Measurements from ENCODE around the gene DKK2.

The DKK2 gene

DNA sequence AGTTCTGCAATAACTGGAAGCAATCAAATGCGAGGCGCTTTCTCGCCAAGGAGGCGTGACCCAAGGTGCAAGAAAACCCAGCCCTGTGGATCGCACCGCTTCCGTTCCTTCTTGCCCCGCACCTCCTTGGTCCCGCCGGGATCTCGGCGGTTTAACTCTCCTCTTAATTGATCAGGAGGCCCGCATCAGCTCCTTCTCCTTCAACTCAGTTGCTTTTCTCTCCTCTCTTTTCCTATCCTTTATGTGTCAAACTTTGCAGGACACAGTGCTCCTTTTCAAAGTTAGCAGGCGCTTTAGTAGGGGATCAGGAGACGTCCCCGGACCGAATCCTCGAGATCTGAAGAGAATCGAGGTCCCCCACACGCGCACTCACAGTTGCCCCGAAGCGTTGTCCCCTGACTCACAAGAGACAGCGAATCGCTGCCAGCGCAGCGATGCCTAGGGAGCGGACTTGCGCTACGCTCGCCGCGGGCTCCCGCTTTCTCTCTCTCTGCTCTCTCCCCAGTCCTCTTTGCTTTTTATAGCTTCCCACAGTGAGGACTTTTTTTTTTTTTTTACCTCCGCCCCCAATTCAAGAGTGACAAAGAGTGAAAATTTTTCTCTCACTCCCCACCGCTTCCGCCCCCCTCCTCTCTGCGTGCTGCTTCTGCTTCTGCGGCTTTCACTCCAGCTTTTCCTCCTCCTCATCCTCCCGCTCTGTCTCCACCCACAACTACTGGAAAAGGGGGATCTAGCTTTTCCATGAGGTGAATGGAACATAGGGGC lies at the start of gene DKK2:
DKK2 (minus strand) TSS at position 495 of the 765 bp plus-strand sequence. CDS start 722 bp downstream, outside the sequence.
- no peak for DNase-seq

- no peak for DNase-seq
These were observed 41.1 kb upstream of the DKK2 start for GRCh38 chr4:107077192-107077591.

DNA sequence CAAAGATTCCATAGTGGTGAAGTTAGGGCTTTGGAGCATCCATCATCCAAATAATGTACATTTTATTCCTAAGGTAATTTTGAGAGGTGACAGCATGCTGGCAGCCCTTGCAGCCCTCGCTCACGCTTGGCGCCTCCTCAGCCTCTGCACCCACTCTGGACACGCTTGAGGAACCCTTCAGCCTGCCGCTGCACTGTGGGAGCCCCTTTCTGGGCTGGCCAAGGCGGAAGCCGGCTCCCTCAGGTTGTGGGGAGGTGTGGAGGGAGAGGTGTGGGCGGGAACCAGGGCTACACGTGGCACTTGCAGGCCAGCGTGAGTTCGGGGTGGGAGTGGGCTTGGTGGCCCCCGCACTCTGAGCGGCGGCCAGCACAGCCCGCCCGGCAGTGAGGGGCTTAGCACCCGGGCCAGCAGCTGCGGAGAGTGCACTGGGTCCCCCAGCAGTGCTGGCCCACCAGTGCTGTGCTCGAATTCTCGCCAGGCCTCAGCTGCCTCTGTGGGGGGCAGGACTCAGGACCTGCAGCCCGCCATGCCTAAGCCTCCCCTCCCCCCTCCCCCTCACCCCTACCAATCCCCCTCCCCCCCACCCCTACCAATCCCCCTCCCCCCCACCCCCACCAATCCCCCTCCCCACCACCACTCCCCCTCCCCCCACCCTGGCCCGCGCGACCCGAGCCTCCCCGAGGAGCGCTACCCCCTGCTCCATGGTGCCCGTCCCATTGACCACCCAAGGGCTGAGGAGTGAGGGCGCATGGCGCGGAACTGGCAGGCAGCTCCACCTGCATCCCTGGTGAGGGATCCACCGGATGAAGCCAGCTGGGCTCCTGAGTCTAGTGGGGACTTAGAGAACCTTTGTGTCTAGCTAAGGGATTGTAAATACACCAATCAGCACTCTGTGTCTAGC lies 37.0 kb upstream of the DKK2 start:
- DNase-seq, result no peak

DNA sequence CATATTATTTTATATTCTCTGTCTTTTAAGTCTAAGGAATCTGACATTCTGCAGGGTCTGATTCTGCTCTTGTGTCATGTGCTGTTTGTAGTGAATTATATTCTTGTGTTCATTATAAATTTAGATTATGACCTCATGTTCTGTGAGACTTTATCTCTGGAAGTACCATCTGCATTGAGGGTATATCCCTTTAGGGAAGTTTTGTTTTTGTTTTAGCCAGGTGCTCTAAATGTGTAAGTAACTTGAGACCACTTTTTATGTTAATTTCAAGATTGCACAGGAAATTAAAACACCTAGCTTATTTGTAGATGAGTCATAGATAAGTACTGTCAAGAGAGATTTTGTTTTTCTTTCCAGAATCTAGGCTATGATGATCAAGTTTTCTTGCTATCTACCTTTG lies 35.0 kb upstream of the DKK2 start:
- DNase-seq, result no peak

- no peak for DNase-seq
These were observed 32.9 kb upstream of the DKK2 start for GRCh38 chr4:107069049-107069448.

DNA sequence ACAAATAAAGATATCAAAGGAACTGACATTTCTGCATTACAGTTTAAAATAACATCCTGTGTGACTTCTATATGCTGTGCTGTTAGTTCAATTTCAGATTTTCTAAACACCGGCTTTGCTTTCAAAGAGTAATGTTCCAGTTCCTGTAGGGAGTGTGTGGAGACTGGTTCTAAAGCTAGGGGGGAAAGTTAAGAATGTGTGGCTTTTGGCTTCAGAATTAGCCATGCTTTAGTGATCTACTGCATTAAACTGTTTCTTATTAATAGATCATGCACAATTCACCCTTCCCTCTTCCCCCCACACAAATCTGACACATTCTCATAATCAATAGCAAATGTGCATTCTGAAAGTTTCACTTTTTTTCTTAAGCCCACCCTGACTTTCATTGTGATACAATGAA lies 32.0 kb upstream of the DKK2 start:
- no peak for DNase-seq

DNA sequence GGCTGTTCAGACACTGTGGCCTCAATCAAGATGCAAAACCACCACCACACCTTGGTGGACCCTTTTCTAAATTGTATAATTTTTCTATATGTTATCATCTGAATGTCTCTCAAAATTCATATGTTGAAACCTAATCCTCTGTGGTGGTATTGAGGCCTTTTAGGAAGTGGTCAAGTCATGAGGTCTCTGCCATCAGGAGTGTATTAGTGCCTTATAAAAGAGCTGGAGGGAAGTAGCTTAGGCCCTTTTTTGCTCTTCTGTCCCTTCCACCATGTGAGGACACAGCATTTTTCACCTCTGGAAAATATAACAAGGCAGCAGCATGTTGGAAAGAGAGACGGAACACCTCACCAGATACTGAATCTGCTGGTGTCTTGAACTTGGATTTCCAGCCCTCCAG lies 30.5 kb upstream of the DKK2 start:
- DNase-seq, result no peak

GRCh38 chr4:107065201-107065600 lies 29.1 kb upstream of the DKK2 start:
- DNase-seq, result no peak

DNA sequence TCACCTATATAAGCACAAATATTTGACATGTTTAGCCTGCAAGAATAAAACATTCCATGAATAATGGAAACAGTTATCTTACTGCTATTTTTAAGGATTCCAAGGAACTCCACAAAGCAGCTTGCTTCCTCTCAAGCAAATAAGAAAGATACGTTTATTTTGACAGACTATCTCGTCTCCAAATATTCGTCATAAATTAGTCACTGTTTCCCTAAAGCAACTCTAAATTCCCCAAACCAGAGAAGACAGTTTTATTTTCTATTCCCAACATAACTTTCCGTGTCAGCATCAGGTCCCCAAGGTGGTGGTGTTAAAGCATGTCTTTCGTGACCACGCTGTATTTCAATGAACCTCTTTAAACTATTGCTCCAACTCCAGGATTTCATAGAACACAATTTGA lies 24.3 kb upstream of the DKK2 start:
- DNase-seq, result no peak

GRCh38 chr4:107058828-107059227 lies 22.7 kb upstream of the DKK2 start:
- no peak for DNase-seq

DNA sequence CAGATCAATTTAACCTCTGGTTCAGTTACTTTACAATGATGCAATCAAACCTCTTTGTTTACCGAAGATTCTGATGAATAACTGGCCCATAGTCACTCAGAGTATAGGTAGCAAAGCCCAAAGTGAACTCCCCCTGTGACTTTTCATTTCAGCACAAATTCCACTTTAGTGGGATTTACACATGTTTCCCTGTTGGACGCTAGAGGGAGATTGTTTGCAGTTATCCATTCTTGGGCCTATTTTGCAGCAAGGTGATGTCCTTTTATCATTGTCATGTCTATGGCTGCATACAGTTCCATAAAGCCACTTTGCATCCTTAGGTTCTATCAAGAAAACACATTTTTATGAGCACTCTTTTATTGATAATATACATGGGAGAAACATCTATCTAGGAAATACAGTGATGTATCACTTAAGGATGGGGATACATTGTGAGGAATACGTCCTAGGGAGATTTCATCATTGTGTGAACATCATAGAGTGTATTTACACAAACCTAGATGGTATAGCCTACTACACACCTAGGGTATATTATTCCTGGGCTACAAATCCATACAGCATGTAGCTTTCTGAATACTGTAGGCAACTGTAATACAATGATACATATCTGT lies 14.5 kb upstream of the DKK2 start:
- no peak for DNase-seq

DNA sequence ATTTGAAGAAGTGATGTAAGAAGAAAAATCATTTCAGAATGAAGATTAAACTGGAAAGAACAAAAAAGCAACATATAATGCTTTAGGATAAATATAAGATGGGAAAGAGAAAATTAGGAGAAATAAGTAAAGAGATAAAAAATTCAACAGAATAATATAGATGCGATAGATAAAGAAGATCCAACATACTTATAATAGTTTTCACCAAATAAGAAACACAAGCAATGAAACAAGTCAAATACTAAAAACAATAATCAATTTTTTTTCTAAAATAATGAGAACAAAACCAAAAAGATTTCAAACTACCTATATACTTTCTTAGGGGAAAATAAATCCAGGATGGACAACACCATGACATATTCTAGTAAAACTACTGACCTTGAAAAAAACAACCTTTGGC lies 10.1 kb upstream of the DKK2 start:
- no peak for DNase-seq

DNA sequence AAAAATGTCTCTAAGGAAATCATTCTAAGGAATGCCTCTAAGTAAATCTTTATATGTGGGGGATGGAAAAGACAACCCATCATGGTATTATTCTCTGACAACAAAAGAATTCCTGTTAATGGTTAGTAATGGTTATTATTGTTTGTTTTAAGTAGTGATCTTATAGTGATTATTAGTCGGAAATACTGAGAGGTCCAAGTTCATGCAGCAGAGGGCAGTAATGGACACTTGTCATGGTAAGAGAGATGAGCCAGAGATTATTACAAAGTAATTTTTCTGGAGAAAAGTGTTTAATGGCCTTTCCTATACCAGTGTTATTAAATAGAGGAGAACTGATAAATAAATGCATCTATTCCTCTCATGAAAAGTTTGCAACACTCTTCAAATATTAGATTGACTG lies 8.1 kb upstream of the DKK2 start:
- no peak for DNase-seq

- DNase-seq, result no peak
These were observed 1.1 kb upstream of the DKK2 start for GRCh38 chr4:107037199-107037584.

DNA sequence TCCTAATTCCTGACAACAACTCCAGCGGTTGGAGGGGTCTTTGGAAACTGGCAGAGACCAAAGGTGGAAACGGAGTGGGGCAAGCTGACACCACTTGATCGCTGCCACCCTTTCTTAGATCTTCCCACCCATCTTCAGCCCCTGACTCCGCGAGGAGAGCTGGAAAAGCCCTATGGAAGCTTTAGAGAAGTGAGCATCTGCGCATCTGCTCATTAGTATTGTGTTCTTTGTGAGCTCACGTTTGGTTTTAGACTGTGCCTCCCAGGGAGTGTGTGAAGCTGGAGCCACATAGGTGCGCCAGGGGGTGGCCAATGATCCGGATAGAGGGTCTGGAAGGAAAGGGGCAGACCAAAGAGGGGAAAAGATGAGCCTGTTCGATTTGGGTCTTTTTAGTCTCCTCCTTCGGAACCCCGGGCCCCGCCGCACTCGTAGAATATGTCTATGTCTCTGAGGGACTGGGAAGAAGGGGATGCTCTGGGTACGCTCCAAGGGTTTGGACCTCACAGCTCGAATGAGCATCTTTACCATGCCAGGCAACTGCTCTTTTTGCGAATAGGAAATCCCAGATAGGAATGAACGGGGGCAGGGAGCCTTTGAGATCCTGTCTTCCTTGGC lies 578 bp upstream of the DKK2 start:
- DNase-seq, result no peak

GRCh38 chr4:107034996-107035818 lies 906 bp downstream of the DKK2 start:
- no peak for DNase-seq

DNA sequence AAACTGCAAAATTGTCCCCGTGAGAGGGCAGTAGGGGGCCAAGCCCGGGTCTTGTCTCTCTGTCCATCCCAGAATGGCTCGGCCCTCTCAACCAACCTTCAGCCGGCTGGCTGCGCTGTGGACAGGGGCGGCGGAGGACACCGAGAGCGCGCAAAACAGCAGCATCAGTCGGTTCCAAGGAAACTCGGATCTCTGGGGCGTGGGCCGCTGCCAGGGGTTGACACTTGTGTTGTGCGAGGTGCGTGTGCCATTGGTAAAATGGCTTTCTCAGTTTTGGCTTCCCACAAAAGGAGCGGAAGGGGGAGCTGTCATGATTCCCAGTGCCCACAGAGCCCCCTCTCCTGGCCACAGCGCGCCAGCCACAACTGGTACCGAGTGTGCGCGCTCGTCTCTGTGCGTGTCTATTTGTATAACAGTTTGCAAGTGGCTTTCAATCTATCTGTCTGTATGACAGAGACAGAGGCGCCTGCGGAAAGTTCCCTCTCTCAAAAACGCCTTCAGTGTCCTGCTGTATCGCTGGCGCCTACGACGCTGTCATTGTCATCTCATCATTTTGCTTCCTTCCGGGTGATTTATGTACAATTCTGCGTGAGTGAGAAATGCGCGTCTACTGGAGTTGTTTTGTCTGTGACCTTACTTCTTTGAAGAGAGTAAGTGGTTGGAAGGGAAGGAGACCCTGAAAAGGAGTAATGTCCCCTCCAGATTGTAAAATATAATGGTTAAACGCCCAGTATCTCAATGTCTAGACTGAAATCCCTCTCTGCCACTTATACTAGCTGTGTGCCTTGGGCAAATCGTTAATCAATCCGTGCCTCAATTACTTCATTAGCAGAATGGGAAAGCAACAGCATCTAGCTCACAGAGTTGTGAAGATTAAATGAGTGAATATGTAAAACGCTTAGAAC lies 1.8 kb downstream of the DKK2 start:
- no peak for DNase-seq

- no peak for DNase-seq
These were observed 8.7 kb downstream of the DKK2 start for GRCh38 chr4:107027379-107027778.

DNA sequence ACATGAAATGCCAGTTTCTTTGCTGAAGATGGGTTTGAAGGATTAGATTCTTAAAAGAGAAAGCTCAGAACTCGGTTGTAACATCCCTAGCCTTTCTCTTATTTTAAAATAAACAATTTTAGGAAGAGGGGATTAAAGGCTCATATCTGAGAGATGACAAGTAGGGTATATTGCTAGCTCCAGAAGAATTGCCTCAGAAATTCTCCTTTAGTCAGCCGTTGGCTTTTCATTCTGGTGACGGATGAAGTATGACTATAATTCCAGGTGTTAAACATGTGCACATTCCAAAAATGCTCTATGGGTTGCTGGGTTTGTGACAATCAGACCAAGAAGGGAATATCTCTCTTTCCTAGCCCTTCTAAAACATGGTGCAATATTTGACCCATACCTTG lies 17.8 kb downstream of the DKK2 start:
- no peak for DNase-seq

- no peak for DNase-seq
These were observed 18.4 kb downstream of the DKK2 start for GRCh38 chr4:107017443-107018343.

Data from NCI-H446 (cell line).